Calu3 (cell line): ENCODE data around the gene RBM34. TPM values are rescaled to one million over a fixed set of nuclear protein-coding genes. Genes with fewer than 3 reads are reported as not detected.

Experiments
- BruUV-seq: library from RNA; stranded (reverse); fragments of 400-500 nt; replicated peaks from 2 replicates; lab custom pipeline; 2021; lab: Mats Ljungman, UMichigan
- CTCF ChIA-PET: fragments of 300-600 bp; sonication (Branson Sonifier 250); formaldehyde crosslinking; loops from one replicate; lab custom pipeline; 2022; ENCODE audit warnings: antibody characterized with exemption; lab: Charles Lee
- DNase-seq: peaks from one replicate; pipeline ENCODE4 v3.0.0; 2022
- H3K27ac Mint-ChIP-seq: one replicate; pipeline ENCODE4 v1.8.0; 2022; ENCODE audit warnings: mixed read lengths; ENCODE audit not compliant: unreplicated experiment
- H3K27me3 Mint-ChIP-seq: one replicate; pipeline ENCODE4 v1.8.0; 2022; ENCODE audit warnings: mixed read lengths; ENCODE audit not compliant: unreplicated experiment
- H3K36me3 Mint-ChIP-seq: one replicate; pipeline ENCODE4 v1.8.0; 2022; ENCODE audit warnings: mild to moderate bottlenecking, moderate library complexity, mixed read lengths; ENCODE audit not compliant: insufficient read depth, unreplicated experiment
- H3K4me1 Mint-ChIP-seq: one replicate; pipeline ENCODE4 v1.8.0; 2022; ENCODE audit warnings: mild to moderate bottlenecking, low read depth, mixed read lengths; ENCODE audit not compliant: unreplicated experiment
- H3K4me3 Mint-ChIP-seq: one replicate; pipeline ENCODE4 v1.8.0; 2022; ENCODE audit warnings: mild to moderate bottlenecking, low read depth, moderate library complexity, mixed read lengths; ENCODE audit not compliant: unreplicated experiment
- H3K9me3 Mint-ChIP-seq: one replicate; pipeline ENCODE4 v1.8.0; 2022; ENCODE audit warnings: low read depth, mixed read lengths; ENCODE audit not compliant: unreplicated experiment
- intact Hi-C: fragments of 100-400 bp; cut with micrococcal nuclease; formaldehyde crosslinking; loops from one replicate; pipeline ENCODE4 v1.10.0; 2022; ENCODE audit not compliant: unreplicated experiment
- total RNA-seq: library from RNA; stranded (reverse); gene quantifications from 2 replicates; pipeline ENCODE4 v1.2.3, GENCODE V29; 2022
- TF ChIP-seq, protein P1 (sequence below): fragments of 200-600 bp; IDR thresholded peaks from one replicate; pipeline ENCODE4 v1.8.0; 2022; ENCODE audit warnings: antibody characterized with exemption; ENCODE audit not compliant: unreplicated experiment

The RBM34 gene
- total RNA-seq, 1 experiment from 2014 or later, result 79.8 TPM

DNA sequence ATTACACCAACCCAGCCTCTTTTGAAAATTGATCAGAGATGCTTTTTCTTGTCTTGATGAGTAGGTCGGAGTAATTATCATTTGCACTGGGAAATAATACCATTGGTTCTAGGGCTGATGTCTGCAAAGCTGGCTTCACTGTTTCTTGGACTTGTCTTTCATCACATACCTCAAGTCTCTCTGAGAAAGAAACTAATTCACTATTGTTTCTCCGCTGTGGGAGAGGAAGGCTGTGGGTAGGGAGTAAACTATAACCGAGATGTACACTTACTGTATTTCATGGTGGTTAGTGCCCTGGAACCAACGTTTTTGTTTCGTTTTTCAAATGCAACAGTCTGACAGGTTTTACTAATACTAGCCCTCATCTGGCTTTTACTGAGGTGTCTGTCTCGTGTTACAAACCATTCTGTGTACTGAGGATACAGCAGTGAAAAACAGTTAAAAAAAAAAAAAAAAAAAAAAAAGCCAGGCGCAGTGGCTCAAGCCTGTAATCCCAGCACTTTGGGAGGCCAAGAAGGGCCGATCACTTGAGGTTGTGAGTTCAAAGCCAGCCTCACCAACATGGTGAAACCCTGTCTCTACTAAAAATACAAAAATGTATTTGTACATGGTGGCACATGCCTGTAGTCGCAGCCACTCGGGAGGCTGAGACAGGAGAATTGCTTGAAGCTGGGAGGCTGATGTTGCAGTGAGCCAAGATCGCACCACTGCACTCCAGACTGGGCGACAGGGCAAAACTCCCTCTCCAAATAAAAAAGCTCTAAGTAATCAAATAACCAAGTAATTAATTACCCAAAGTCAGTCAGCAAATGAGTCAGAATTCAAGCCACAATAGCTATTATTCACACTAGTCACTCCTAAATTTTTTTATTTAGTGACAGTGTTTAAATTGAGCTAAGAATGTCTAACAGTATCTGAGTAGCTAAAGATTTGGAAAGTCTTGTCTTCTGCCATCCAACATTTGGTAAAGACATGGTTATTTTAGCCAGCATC is 55.7 kb downstream of the RBM34 start:
- Mint-ChIP-seq H3K4me1 (peaks cover 16% of the 10 kb centered on the region), H3K9me3 (no peaks in the 10 kb centered on the region), H3K4me3 (no peak overlapping the region), H3K27ac (peak overlapping the region; percentile 11), H3K36me3 (peaks cover 41% of the 10 kb centered on the region), H3K27me3 (no peaks in the 10 kb centered on the region)
- TF ChIP-seq, protein P1, sequence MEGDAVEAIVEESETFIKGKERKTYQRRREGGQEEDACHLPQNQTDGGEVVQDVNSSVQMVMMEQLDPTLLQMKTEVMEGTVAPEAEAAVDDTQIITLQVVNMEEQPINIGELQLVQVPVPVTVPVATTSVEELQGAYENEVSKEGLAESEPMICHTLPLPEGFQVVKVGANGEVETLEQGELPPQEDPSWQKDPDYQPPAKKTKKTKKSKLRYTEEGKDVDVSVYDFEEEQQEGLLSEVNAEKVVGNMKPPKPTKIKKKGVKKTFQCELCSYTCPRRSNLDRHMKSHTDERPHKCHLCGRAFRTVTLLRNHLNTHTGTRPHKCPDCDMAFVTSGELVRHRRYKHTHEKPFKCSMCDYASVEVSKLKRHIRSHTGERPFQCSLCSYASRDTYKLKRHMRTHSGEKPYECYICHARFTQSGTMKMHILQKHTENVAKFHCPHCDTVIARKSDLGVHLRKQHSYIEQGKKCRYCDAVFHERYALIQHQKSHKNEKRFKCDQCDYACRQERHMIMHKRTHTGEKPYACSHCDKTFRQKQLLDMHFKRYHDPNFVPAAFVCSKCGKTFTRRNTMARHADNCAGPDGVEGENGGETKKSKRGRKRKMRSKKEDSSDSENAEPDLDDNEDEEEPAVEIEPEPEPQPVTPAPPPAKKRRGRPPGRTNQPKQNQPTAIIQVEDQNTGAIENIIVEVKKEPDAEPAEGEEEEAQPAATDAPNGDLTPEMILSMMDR, result no peak
- no peak for DNase-seq
- intact Hi-C loops, result no loop called here
- CTCF ChIA-PET, result interaction anchor here (0.6 to 1.0 kb wide), 8 partner anchors 12 to 861 kb away, joined by 3 to 7 read pairs (median 4); no protein-coding TSS in a partner anchor
- BruUV-seq, result TSS peak; percentile 8

DNA sequence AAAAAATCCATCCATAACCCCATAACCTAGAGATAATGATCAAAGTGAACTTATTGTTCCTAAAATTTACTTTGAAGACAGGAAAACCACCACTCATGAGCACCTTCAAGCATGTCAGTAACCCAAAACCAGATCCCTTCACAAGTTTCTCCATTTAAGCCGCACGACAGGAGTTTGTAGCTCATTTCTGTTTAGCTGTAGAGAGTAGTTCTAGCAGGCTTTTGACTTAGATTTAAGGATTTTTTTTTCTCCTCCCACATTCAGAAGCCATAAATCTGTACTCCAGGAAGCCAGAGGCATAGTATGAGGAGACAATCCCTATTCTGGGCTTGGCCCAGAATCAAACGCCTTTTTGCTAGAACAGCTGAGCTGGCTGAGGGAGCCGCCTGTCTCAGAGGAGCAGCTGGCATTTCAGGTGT is 58.0 kb downstream of the RBM34 start:
- TF ChIP-seq, protein P1, result no peak
- no TSS peak for BruUV-seq
- no peak overlapping the region for H3K27ac Mint-ChIP-seq
- peaks cover 31% of the 10 kb centered on the region for H3K36me3 Mint-ChIP-seq
- peaks cover 16% of the 10 kb centered on the region for H3K4me1 Mint-ChIP-seq
- H3K9me3 Mint-ChIP-seq, result no peaks in the 10 kb centered on the region
- intact Hi-C loops, result loop anchor here (5.0 kb wide), 1 partner anchor 314 kb away; no protein-coding TSS in a partner anchor
- DNase-seq, result no peak
- CTCF ChIA-PET, result interaction anchor here (0.7 kb wide), 3 partner anchors 18 to 966 kb away, joined by 3 to 6 read pairs (median 3); no protein-coding TSS in a partner anchor
- no peaks in the 10 kb centered on the region for H3K27me3 Mint-ChIP-seq
- no peak overlapping the region for H3K4me3 Mint-ChIP-seq

GRCh38 chr1:235102259-235102582 is 58.8 kb downstream of the RBM34 start:
- Mint-ChIP-seq H3K4me3 (no peak overlapping the region), H3K27ac (no peak overlapping the region), H3K27me3 (no peaks in the 10 kb centered on the region), H3K36me3 (peaks cover 23% of the 10 kb centered on the region), H3K4me1 (peaks cover 16% of the 10 kb centered on the region), H3K9me3 (no peaks in the 10 kb centered on the region)
- BruUV-seq, result no TSS peak
- TF ChIP-seq, protein P1, result no peak
- DNase-seq, result no peak
- intact Hi-C loops, result loop anchor here (5.0 kb wide), 1 partner anchor 315 kb away; no protein-coding TSS in a partner anchor
- CTCF ChIA-PET, result no interaction called here

DNA sequence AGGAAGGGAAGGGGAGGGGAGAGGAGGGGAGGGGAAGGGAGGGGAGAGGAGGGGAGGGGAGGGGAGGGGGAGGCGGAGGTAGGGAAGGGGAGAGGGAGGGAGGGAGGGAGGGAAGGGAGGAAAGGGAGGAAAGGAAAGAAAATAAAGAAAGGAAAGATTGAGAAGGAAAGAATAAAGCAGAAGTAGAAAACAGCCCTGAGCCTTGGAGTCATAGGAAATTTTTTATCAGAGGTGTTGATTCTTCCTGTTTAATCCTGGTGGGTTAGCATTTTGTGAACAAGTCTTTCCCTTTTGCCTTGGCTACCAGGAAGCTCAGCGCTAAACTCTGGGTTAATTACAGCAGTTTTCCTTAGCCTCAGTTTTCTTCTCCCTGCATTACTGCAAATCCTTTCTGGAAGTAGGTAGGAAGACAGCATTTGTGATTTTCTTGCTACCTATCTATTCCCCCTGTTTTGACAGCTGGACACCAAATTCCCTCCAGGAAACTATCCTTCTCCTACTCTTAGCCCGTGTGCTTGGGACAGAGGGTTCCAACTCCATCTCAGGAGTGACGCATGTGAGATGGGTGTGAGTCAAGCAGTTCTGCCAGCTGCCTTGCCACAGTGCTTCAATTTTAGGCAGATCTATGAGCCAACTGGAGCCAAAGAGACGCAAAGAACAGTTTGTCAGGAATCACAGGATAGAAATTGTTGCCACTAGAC is 59.3 kb downstream of the RBM34 start:
- CTCF ChIA-PET, result no interaction called here
- H3K4me1 Mint-ChIP-seq, result peaks cover 16% of the 10 kb centered on the region
- no peaks in the 10 kb centered on the region for H3K27me3 Mint-ChIP-seq
- TF ChIP-seq, protein P1, result no peak
- intact Hi-C loops, result loop anchor here (5.0 kb wide), 1 partner anchor 316 kb away; no protein-coding TSS in a partner anchor
- H3K4me3 Mint-ChIP-seq, result no peak overlapping the region
- H3K27ac Mint-ChIP-seq, result no peak overlapping the region
- H3K36me3 Mint-ChIP-seq, result peaks cover 18% of the 10 kb centered on the region
- BruUV-seq, result no TSS peak
- H3K9me3 Mint-ChIP-seq, result no peaks in the 10 kb centered on the region
- no peak for DNase-seq
